Tibial artery (tissue), 4 donors: ENCODE data around the gene ATP8B1.

Source experiments
- DNase-seq, 2 donors: peaks; one replicate each; pipeline ENCODE4 v3.0.0-alpha.2; 2019
- H3K27ac ChIP-seq, 2 donors: fragments of 200-600 bp; sonication (generic) in 1 of 2; 1 replicate in 1 of 2; 2 replicates in 1 of 2; pipeline ENCODE4 v1.5.1; 2018 to 2019; ENCODE audit warnings: mild to moderate bottlenecking in 1 of 2
- H3K27me3 ChIP-seq, 2 donors: fragments of 200-600 bp; sonication (generic) in 1 of 2; one replicate each; pipeline versions ENCODE4 v1.5.1 to v1.6.0; 2016 to 2019
- H3K36me3 ChIP-seq, 3 donors: fragments of 200-600 bp; sonication (generic) in 2 of 3; one replicate each; pipeline ENCODE4 v1.5.1; 2016 to 2019; ENCODE audit warnings: mild to moderate bottlenecking in 2 of 3
- H3K4me1 ChIP-seq, 4 donors: fragments of 200-600 bp; sonication (generic) in 2 of 4; 1 replicate in 3 of 4; 2 replicates in 1 of 4; pipeline ENCODE4 v1.5.1; 2016 to 2019
- H3K4me3 ChIP-seq, 2 donors: fragments of 200-600 bp; sonication (generic) in 1 of 2; 1 replicate in 1 of 2; 2 replicates in 1 of 2; pipeline ENCODE4 v1.5.1; 2018 to 2019; ENCODE audit warnings: mild to moderate bottlenecking in 2 of 2
- H3K9me3 ChIP-seq, 3 donors: fragments of 200-600 bp; sonication (generic) in 1 of 3; one replicate each; pipeline ENCODE4 v1.5.1; 2016 to 2019
- CTCF ChIP-seq, 2 experiments: fragments of 200-600 bp in 1 of 2; fragments of 450-650 bp in 1 of 2; IDR thresholded peaks; one replicate each; pipeline ENCODE4 v1.5.1; 2017 to 2019; ENCODE audit warnings: antibody characterized with exemption in 2 of 2, mild to moderate bottlenecking in 1 of 2, moderate library complexity in 1 of 2
- intact Hi-C: fragments of 100-400 bp; cut with DNase I; formaldehyde crosslinking; loops from one replicate; pipeline ENCODE4 v1.15.0; 2023; ENCODE audit warnings: low total_unique reads

ATP8B1 gene

GRCh38 chr18:57835904-57836303 is 32.8 kb upstream of the ATP8B1 start:
- TF ChIP-seq CTCF (IDR thresholded peaks at IDR 0.05), result no peak
- Histone ChIP-seq H3K4me3 (no peak overlapping the region), H3K9me3 (no peaks in the 10 kb centered on the region), H3K27ac (no peak overlapping the region), H3K36me3 (no peaks in the 10 kb centered on the region), H3K27me3 (no peaks in the 10 kb centered on the region), H3K4me1 (no peaks in the 10 kb centered on the region)
- intact Hi-C loops, result no loop called here
- DNase-seq, result no peak

- Histone ChIP-seq H3K36me3 (no peaks in the 10 kb centered on the region), H3K27ac (no peak overlapping the region), H3K4me3 (no peak overlapping the region), H3K9me3 (no peaks in the 10 kb centered on the region), H3K4me1 (no peaks in the 10 kb centered on the region), H3K27me3 (no peaks in the 10 kb centered on the region)
- DNase-seq, result no peak
- TF ChIP-seq CTCF (IDR thresholded peaks at IDR 0.05), result no peak
- intact Hi-C loops, result no loop called here
Observed at GRCh38 chr18:57834616-57835015, 31.5 kb upstream of the ATP8B1 start.

GRCh38 chr18:57833441-57834101 is 30.5 kb upstream of the ATP8B1 start:
- H3K9me3 ChIP-seq, result no peaks in the 10 kb centered on the region
- no peaks in the 10 kb centered on the region for H3K27me3 ChIP-seq
- no peaks in the 10 kb centered on the region for H3K36me3 ChIP-seq
- intact Hi-C loops, result no loop called here
- H3K4me3 ChIP-seq, result no peak overlapping the region
- no peak overlapping the region for H3K27ac ChIP-seq
- H3K4me1 ChIP-seq, result no peaks in the 10 kb centered on the region
- TF ChIP-seq CTCF (IDR thresholded peaks at IDR 0.05), result no peak
- no peak for DNase-seq

- no peak for TF ChIP-seq CTCF (IDR thresholded peaks at IDR 0.05)
- intact Hi-C loops, result no loop called here
- no peaks in the 10 kb centered on the region for H3K36me3 ChIP-seq
- no peaks in the 10 kb centered on the region for H3K27me3 ChIP-seq
- H3K4me3 ChIP-seq, result no peak overlapping the region
- H3K4me1 ChIP-seq, result no peaks in the 10 kb centered on the region
- H3K27ac ChIP-seq, result no peak overlapping the region
- no peaks in the 10 kb centered on the region for H3K9me3 ChIP-seq
- no peak for DNase-seq
Observed at GRCh38 chr18:57832730-57833129, 29.6 kb upstream of the ATP8B1 start.

- Histone ChIP-seq H3K4me1 (no peaks in the 10 kb centered on the region), H3K36me3 (no peaks in the 10 kb centered on the region), H3K9me3 (no peaks in the 10 kb centered on the region), H3K27me3 (no peaks in the 10 kb centered on the region), H3K4me3 (no peak overlapping the region), H3K27ac (no peak overlapping the region)
- no peak for DNase-seq
- no peak for TF ChIP-seq CTCF (IDR thresholded peaks at IDR 0.05)
- intact Hi-C loops, result no loop called here
Observed at GRCh38 chr18:57831597-57832377, 28.7 kb upstream of the ATP8B1 start.
